Keratinocyte (primary cell): ENCODE measurements around the gene TIGAR. TPM values are rescaled to one million over a fixed set of nuclear protein-coding genes. Genes with fewer than 3 reads are reported as not detected.

Experiments used
- DNase-seq: peaks from one replicate; pipeline ENCODE4 v3.0.0-alpha.2; 2011; ENCODE audit warnings: low read depth, missing footprints, low spot score
- FAIRE-seq: peaks from 2 replicates; lab custom pipeline; 2011; peaks lifted over from hg19 to GRCh38; lab: Jason Lieb, UNC
- H2AFZ ChIP-seq: 2 replicates; pipeline ENCODE4 v1.6.0; 2012; ENCODE audit warnings: low read length, control low read depth, inconsistent platforms; ENCODE audit not compliant: control insufficient read depth
- H3K27ac ChIP-seq: 2 replicates; pipeline ENCODE4 v1.5.1; 2011; ENCODE audit warnings: low read length; ENCODE audit not compliant: control insufficient read depth, insufficient read depth
- H3K27me3 ChIP-seq: 3 replicates; pipeline ENCODE4 v1.6.0; 2011; ENCODE audit warnings: low read length; ENCODE audit not compliant: control insufficient read depth, insufficient read depth; ENCODE audit errors: extremely low read depth
- H3K36me3 ChIP-seq, 2 experiments: 2 replicates in 1 of 2; 3 replicates in 1 of 2; pipeline ENCODE4 v1.5.1; 2011; ENCODE audit warnings: low read length in 2 of 2, mild to moderate bottlenecking in 1 of 2; ENCODE audit not compliant: control insufficient read depth in 2 of 2, insufficient read depth in 2 of 2; ENCODE audit errors: extremely low read depth in 1 of 2
- H3K4me1 ChIP-seq: 3 replicates; pipeline ENCODE4 v1.5.1; 2011; ENCODE audit warnings: low read length; ENCODE audit not compliant: control insufficient read depth, insufficient read depth; ENCODE audit errors: extremely low read depth
- H3K4me2 ChIP-seq: 3 replicates; pipeline ENCODE4 v1.6.0; 2011; ENCODE audit warnings: low read depth, low read length; ENCODE audit not compliant: control insufficient read depth, insufficient read depth; ENCODE audit errors: extremely low read depth
- H3K4me3 ChIP-seq, 3 experiments: fragments of 200-600 bp in 1 of 3; sonication (generic) in 1 of 3; 2 replicates in 2 of 3; 3 replicates in 1 of 3; pipeline ENCODE4 v1.5.1; 2011 to 2016; ENCODE audit warnings: low read length in 3 of 3, mild to moderate bottlenecking in 3 of 3, control low read depth in 2 of 3, inconsistent platforms in 1 of 3, low read depth in 1 of 3, mixed read lengths in 1 of 3, mixed run types in 1 of 3, moderate library complexity in 1 of 3; ENCODE audit not compliant: control insufficient read depth in 2 of 3, insufficient read depth in 2 of 3; ENCODE audit errors: extremely low read depth in 1 of 3
- H3K79me2 ChIP-seq: 2 replicates; pipeline ENCODE4 v1.6.0; 2012; ENCODE audit warnings: low read length; ENCODE audit not compliant: control insufficient read depth, insufficient read depth
- H3K9ac ChIP-seq: 3 replicates; pipeline ENCODE4 v1.6.0; 2011; ENCODE audit warnings: low read length; ENCODE audit not compliant: control insufficient read depth, insufficient read depth; ENCODE audit errors: extremely low read depth
- H3K9me1 ChIP-seq: 3 replicates; pipeline ENCODE4 v1.6.0; 2011; ENCODE audit warnings: low read length; ENCODE audit not compliant: control insufficient read depth, insufficient read depth; ENCODE audit errors: extremely low read depth
- H3K9me3 ChIP-seq: 2 replicates; pipeline ENCODE4 v1.5.1; 2012; ENCODE audit warnings: low read depth, low read length; ENCODE audit not compliant: control insufficient read depth
- H4K20me1 ChIP-seq: 3 replicates; pipeline ENCODE4 v1.6.0; 2011; ENCODE audit warnings: low read length; ENCODE audit not compliant: control insufficient read depth, insufficient read depth; ENCODE audit errors: extremely low read depth
- CTCF ChIP-seq, 3 experiments: IDR thresholded peaks in 1 of 3; conservative IDR thresholded peaks in 1 of 3; optimal IDR thresholded peaks in 1 of 3; 2 replicates in 2 of 3; 3 replicates in 1 of 3; pipeline versions ENCODE3 to v1.5.1; 2011; ENCODE audit warnings: low read length in 3 of 3, mild to moderate bottlenecking in 3 of 3, moderate library complexity in 2 of 3, control low read depth in 1 of 3, inconsistent platforms in 1 of 3; ENCODE audit not compliant: insufficient read depth in 2 of 3; ENCODE audit errors: extremely low read depth in 1 of 3
- EZH2 ChIP-seq: IDR thresholded peaks from one replicate; pipeline ENCODE4 v1.6.1; 2012; ENCODE audit warnings: inconsistent platforms, mild to moderate bottlenecking, low read length, moderate library complexity
- dilution Hi-C: fragments of 300-500 bp; cut with MboI; formaldehyde crosslinking; loops from one replicate; pipeline ENCODE4 v1.7.0; 2020; ENCODE audit warnings: low sequenced_read_pairs; ENCODE audit not compliant: extremely low pct_ligation_motif_present
- polyA plus RNA-seq, 5 experiments: library from polyadenylated mRNA; depleted of rRNA in 3 of 5; stranded (reverse) in 3 of 5; stranded (forward) in 1 of 5; unstranded in 1 of 5; fragments of >200 nt; gene quantifications; 1 replicate in 1 of 5; 2 replicates in 3 of 5; 3 replicates in 1 of 5; pipeline versions ENCODE4 v1.2.1 to v1.2.3, GENCODE V29; 2011 to 2012; ENCODE audit warnings: missing spikeins in 2 of 5, low read depth in 1 of 5, low replicate concordance in 1 of 5

The TIGAR gene
- polyA plus RNA-seq, 1 donor (not counting 4 experiments of a cell fraction or from before 2014, with no cell fraction given), result 37.3 TPM

GRCh38 chr12:4366090-4366489 is 45.1 kb downstream of the TIGAR start:
- H3K27me3 ChIP-seq, result peaks cover 4% of the 10 kb centered on the region
- no peak overlapping the region for H3K9ac ChIP-seq
- no peaks in the 10 kb centered on the region for H3K4me1 ChIP-seq
- no peak for TF ChIP-seq EZH2
- TF ChIP-seq CTCF (optimal IDR thresholded peaks at IDR 0.05 in 1 of 3, IDR thresholded peaks at IDR 0.05 in 1 of 3, conservative IDR thresholded peaks at IDR 0.05 in 1 of 3; ENCODE audit: extremely low read depth in 1 of 3, insufficient read depth in 2 of 3, low read length in 3 of 3), result no peak
- H3K36me3 ChIP-seq, result no peaks in the 10 kb centered on the region
- no peak for DNase-seq
- no peaks in the 10 kb centered on the region for H3K9me1 ChIP-seq
- no peaks in the 10 kb centered on the region for H3K79me2 ChIP-seq
- dilution Hi-C loops, result no loop called here
- H2AFZ ChIP-seq, result no peak overlapping the region
- H3K27ac ChIP-seq, result no peak overlapping the region
- no peak overlapping the region for H3K4me3 ChIP-seq
- no peaks in the 10 kb centered on the region for H4K20me1 ChIP-seq
- no peaks in the 10 kb centered on the region for H3K9me3 ChIP-seq
- FAIRE-seq, result no peak
- no peak overlapping the region for H3K4me2 ChIP-seq

GRCh38 chr12:4369548-4369947 is 48.5 kb downstream of the TIGAR start:
- H4K20me1 ChIP-seq, result no peaks in the 10 kb centered on the region
- FAIRE-seq, result no peak
- H3K9ac ChIP-seq, result no peak overlapping the region
- H3K36me3 ChIP-seq, result no peaks in the 10 kb centered on the region
- H3K4me1 ChIP-seq, result no peaks in the 10 kb centered on the region
- peaks cover 3% of the 10 kb centered on the region for H3K27me3 ChIP-seq
- no peak overlapping the region for H3K27ac ChIP-seq
- no peaks in the 10 kb centered on the region for H3K9me1 ChIP-seq
- H3K9me3 ChIP-seq, result no peaks in the 10 kb centered on the region
- no peak overlapping the region for H3K4me3 ChIP-seq
- TF ChIP-seq EZH2 (no peak), CTCF (optimal IDR thresholded peaks at IDR 0.05 in 1 of 3, IDR thresholded peaks at IDR 0.05 in 1 of 3, conservative IDR thresholded peaks at IDR 0.05 in 1 of 3; ENCODE audit: extremely low read depth in 1 of 3, insufficient read depth in 2 of 3, low read length in 3 of 3) (no peak)
- H3K79me2 ChIP-seq, result no peaks in the 10 kb centered on the region
- no peak overlapping the region for H3K4me2 ChIP-seq
- dilution Hi-C loops, result no loop called here
- no peak for DNase-seq
- H2AFZ ChIP-seq, result no peak overlapping the region
